ENCODE data around the gene TMEM203. TPM values are rescaled to one million over a fixed set of nuclear protein-coding genes. Genes with fewer than 3 reads are reported as not detected.

Gene TMEM203
- total RNA-seq, 1 donor from 2014 or later, result 37.6 TPM

DNA sequence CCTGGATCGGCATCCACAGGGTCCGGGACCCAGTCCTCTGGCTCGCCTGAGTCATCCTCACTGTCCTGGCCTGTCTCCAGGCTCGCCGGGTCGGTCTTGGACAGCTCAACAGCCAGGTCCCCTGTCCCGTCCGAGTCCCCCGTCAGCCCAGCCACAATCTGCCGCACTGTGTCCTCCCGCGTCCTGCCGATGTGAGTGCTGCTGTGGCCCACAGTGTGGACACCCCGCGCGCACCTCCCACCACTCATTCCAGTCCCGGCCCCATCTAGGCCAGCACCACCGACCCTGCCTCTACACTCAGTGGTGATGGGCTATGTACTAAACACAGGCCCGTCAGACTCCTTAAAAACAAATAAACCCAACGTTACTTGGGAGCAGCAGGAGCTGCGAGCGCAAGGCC, 23.8 kb downstream of the TMEM203 start:
- DNase-seq (ENCODE audit: low spot score), result no peak

- no peak for DNase-seq (ENCODE audit: low spot score)
Observed at GRCh38 chr9:137180491-137180890, 25.0 kb downstream of the TMEM203 start.

DNA sequence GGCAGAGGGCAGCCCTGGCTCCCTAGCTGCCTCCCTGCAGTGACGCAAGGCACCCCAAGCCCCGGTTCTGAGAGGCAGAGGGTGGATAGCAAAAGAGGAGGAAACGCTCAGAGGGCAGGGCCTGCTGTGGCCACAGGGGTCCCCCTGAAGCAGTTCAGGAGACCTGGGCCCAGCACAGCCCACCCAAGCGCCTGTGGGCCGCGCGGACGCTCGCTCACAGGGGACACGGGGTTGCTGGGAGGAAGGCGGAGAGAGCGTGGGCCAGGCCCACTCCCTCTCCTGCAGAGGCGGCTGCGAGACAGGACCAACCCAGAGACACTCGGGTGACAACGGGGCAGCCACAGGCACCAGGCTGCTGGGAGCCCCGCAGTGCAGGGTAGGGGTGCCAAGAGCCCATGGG, 25.7 kb downstream of the TMEM203 start:
- DNase-seq (ENCODE audit: low spot score), result no peak

GRCh38 chr9:137178939-137179630, 26.4 kb downstream of the TMEM203 start:
- DNase-seq (ENCODE audit: low spot score), result no peak

DNA sequence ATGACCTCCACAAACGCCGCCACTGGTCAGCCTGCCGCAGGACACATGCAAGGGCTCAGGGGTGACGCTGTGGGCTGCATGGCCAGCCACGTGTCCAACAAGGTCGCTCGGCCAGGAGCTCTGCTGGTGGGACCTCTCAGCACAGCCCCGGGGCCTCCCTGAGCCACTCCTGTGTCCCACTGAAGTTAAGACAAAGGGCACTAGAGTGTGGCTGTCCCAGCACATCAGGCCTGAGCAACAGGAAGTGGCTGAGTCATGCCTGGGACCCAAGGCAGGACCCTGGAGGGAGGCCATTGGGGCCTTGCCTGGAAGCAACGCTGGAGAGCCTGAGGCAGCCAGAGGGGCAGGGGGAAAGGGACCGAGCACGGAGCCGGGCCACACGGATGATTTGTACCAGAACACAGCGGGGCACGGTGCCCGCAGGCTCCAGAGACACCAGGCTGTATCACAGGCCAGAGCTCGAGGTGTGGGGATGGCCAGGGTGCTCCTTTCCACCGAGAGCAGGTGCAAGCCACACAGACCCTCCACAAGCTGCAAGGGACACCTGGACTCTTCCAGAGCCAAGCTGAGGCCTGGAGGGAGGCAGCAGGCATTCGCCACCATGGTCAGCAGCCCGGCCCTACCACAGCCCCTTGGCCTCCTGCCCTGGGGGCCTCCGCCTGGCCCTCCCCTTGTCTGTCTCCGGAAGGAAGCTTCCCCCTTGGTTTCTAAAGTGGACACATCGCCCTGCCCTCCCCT, 27.1 kb downstream of the TMEM203 start:
- DNase-seq (ENCODE audit: low spot score), result no peak

DNA sequence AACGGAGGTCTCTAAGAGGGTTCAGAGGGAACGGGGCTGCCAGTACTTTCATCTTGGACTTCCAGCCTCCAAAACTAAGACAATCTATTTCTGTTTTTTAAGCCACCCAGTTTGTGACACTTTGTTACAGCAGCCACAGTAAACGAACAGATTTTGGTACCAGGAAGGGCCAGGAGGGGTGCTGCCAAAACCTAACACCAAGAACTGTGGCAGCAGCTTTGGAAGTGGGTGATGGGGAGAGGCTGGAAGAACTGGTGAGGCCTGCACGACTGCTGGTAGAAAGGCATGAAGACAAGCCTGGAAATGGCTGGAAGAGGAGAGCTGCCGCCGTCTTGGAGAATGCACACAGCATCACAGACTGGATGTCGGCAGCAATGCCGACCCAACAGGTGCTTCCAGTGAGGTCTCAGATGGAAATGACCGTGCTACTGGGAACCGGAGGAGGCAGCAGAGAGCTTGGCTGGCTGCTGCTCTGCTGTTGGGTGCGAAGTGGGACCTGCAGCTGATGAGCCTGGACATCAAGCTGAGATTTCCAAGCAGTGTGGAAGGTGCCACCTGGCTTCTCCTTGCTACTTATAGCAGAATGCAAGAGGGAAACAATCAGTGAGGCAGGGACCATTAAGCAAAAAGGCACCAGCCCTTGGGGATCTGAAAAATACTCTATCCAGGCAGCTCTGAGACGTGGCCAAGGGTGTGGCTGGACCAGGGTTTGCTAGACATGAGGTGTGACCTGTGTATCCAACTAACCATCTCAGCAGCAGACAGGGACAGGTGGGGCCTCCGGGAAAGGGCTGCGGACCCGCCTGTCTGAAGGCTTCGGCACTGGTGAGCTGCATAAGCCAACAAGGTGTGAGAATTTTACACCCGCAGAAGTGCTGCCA, 28.9 kb downstream of the TMEM203 start:
- DNase-seq (ENCODE audit: low spot score), result no peak

- no peak for DNase-seq (ENCODE audit: low spot score)
Observed at GRCh38 chr9:137175345-137175961, 30.0 kb downstream of the TMEM203 start.

- no peak for DNase-seq (ENCODE audit: low spot score)
Observed at GRCh38 chr9:137174722-137175293, 30.6 kb downstream of the TMEM203 start.

DNA sequence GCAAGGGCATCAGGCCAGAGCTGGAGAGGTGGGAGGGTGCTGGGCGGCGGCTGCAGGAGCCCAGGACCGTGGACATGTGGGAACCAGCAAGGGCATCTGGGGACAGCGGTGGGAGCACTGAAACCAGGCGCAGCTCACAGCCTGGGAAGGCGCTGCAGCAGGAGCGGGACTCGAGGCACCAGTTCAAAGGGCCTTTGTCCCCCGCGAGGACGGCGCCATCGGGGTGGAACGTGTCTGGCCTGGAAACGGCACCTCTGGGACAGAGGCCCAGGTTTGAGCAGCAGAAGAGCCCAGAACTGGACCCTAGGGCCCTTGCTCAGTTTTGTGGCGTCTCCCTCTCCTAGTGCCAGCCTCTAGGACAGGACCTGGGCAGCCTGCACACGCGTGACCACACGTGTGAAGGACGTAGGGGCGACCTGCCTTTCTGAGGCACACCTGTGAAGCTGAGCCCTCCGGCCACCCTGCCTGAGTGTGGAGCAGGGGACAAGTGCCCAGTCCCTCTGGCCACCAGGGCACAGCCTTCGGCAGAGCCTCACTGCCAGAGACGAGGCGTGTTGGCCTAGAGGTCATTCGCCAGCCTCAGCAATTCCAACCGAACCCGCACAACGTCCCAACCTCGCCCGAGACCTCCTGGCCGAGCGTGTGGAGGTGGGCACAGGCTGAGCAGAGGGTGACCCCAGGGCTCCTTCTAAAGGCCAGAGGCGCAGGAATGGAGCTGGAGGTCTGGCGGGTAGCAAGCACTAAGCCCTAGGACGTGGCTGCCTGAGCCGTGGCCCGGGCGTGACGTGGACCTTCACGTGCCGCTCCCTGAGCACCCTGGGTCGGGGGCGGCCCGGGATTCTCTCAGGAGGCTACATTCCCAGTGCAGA, 31.4 kb downstream of the TMEM203 start:
- DNase-seq (ENCODE audit: low spot score), result no peak

GRCh38 chr9:137172901-137173795, 32.3 kb downstream of the TMEM203 start:
- DNase-seq (ENCODE audit: low spot score), result no peak

DNA sequence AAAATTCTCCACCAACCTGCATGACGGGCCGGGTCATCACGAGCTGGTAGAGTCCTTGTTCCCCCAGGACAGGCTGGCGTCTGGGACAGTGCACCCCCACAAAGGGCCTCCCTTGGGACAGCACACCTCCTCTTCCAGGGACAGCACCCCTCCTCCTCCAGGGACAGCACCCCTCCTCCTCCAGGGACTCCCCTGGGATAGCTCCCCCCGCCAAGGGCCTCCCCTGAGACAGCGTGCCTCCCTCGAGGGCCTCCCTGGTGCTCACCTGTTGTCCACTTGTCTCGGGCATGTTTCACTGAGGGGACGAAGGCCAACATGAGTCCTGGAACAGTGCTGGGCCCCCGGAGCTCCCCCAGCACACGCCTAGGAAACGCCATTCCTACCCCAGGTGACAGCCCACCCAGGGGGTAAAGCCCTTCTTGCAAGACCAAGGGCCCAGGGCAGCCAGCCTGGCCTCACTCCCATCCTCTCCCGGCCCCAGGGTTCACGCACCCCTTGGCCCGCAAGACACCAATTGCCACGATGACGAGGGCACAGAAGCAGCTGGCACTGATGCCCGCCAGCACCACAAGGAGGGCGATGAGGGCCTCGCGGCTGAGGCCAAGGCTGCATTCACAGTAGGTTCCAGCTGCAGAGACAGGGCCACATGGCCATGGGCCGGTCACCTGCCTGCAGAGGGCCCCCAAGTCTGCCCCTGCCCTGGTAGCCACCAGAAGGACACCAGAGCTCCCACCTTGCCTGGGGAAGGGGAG, 34.1 kb downstream of the TMEM203 start:
- DNase-seq (ENCODE audit: low spot score), result no peak

DNA sequence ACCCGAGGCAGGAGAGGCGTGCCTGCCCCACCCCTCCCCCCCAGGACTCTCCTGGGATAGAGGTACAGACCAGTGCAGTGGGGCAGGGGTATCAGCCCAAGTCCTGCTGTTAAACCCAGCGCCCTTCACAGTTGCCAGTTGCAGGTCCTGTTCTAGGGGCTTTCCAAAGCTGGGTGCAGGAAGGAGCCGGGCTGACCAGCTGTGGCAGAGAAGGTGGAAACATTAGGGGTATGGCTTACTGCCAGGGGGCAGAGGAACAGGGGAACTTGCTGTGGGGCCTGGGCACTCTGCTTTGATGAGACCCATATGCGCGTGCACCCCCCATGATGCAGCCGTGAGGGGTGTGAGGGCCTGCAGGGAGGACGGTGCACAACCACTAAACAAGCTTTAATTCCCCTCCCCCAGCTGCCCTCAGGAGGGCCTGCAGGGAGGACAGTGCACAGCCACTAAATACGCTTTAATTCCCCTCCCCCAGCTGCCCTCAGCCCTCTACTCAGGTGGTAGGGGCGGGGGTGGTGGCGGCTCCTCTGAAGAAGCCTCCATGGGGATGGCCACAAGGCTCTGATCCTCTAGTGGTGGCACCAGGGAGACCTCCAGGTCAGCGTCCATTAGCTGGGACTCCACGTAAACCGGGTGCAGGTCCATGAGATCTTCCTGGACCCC, 34.8 kb downstream of the TMEM203 start:
- DNase-seq (ENCODE audit: low spot score), result no peak

GRCh38 chr9:137169896-137170358, 35.5 kb downstream of the TMEM203 start, which contains the start of gene LRRC26:
TSS of gene LRRC26 (minus strand) at chr9:137170051. CDS start at chr9:137169943, 108 bp downstream.
- no peak for DNase-seq (ENCODE audit: low spot score)

- no peak for DNase-seq (ENCODE audit: low spot score)
Observed at GRCh38 chr9:137168904-137169856, 36.3 kb downstream of the TMEM203 start.

- no peak for DNase-seq (ENCODE audit: low spot score)
Observed at GRCh38 chr9:137168573-137168903, 36.9 kb downstream of the TMEM203 start.

GRCh38 chr9:137167747-137168572, 37.5 kb downstream of the TMEM203 start:
- no peak for DNase-seq (ENCODE audit: low spot score)

All from mucosa of gallbladder (tissue), 1 donor.